Panc1 (cell line): ENCODE measurements around the gene NDUFS6.

Experiments
- CTCF ChIP-seq: fragments of 450-650 bp; IDR thresholded peaks from 2 replicates; pipeline ENCODE4 v1.5.1; 2017; ENCODE audit warnings: mild to moderate bottlenecking
- POLR2AphosphoS5 ChIP-seq: IDR thresholded peaks from 2 replicates; pipeline ENCODE4 v1.6.1; 2012; ENCODE audit warnings: mild to moderate bottlenecking, low read depth, low read length, moderate library complexity
- REST ChIP-seq, 2 experiments: IDR thresholded peaks; 2 replicates each; pipeline ENCODE4 v1.6.1; 2011 to 2012; ENCODE audit warnings: low read depth in 2 of 2, control low read depth in 1 of 2, low read length in 1 of 2, mild to moderate bottlenecking in 1 of 2, moderate library complexity in 1 of 2; ENCODE audit not compliant: insufficient read depth in 1 of 2
- SIN3A ChIP-seq: IDR thresholded peaks from 2 replicates; pipeline ENCODE4 v1.6.1; 2012; ENCODE audit warnings: low read depth, mild to moderate bottlenecking, low read length, moderate library complexity, borderline replicate concordance; ENCODE audit not compliant: insufficient read depth

GRCh38 chr5:1834022-1834551 is 32.9 kb downstream of the NDUFS6 start:
- TF ChIP-seq CTCF: no peak
- no peak for TF ChIP-seq POLR2AphosphoS5
- TF ChIP-seq SIN3A: no peak
- TF ChIP-seq REST (IDR thresholded peaks at IDR 0.05; ENCODE audit: insufficient read depth in 1 of 2, low read depth in 2 of 2, low read length in 1 of 2): no peak
